PFSK-1 (cell line): Measurements from ENCODE around the gene ZXDC.

ENCODE experiments used
- FOXP2 ChIP-seq: optimal IDR thresholded peaks from 2 replicates; pipeline ENCODE3; 2011; ENCODE audit warnings: borderline replicate concordance, control low read depth, inconsistent platforms; ENCODE audit not compliant: insufficient read depth; ENCODE audit errors: extremely low read length, extremely low read depth
- POLR2AphosphoS5 ChIP-seq: IDR thresholded peaks from 2 replicates; pipeline ENCODE4 v1.6.1; 2012; ENCODE audit warnings: low read depth, mild to moderate bottlenecking, control low read depth, low read length, moderate library complexity
- TF ChIP-seq, protein P1 (sequence below), 2 experiments: IDR thresholded peaks; 2 replicates each; pipeline versions ENCODE4 v1.6.1 to v1.8.0; 2011 to 2012; ENCODE audit warnings: low read depth in 2 of 2, low read length in 2 of 2, control low read depth in 1 of 2, inconsistent platforms in 1 of 2, mild to moderate bottlenecking in 1 of 2, moderate library complexity in 1 of 2; ENCODE audit not compliant: insufficient read depth in 1 of 2

DNA sequence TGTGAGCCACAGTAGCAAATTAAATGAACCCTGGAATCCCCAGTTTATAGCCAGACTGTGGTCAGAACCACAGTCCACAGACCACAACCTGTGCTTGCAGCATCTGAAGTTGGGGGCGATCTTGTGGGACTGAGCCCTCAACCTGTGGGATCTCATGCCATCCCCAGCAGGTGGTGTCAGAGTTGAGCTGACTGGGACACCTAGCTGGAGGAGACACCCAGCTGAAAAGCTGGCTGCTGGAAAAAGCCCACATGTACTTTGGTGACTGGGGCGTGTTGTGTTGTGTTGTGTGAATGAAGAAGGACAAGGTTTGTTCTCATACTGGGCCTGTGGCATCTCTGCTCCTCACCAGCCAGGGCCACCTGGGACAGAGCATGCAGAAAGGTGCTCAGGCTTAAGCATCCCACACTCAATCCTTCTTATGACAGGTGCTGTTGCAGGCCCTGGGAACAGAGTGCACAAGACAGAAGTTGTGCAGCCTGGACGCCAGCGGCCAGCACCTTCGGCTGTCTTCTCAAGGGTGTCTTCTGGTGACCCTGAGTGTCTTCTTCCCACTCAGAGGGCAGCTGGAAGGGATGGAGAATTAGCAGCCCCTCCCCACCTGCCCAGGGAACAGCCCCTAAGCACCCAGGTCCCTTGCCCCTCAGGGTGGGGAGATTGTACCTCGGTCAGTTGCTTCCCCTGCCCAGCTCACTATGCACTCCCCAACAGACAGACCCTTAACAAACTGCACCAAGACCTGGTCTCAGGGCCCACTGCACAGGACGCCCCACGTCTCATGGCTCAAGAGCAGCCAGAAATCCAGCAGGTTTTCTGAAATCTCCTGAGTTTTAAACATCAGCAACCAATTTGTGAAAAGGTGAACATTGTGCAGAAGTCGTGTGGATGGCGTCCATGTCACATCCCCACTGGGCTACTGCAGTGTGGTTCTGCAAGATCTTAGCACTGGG is 44.1 kb upstream of the ZXDC start:
- TF ChIP-seq, protein P1, sequence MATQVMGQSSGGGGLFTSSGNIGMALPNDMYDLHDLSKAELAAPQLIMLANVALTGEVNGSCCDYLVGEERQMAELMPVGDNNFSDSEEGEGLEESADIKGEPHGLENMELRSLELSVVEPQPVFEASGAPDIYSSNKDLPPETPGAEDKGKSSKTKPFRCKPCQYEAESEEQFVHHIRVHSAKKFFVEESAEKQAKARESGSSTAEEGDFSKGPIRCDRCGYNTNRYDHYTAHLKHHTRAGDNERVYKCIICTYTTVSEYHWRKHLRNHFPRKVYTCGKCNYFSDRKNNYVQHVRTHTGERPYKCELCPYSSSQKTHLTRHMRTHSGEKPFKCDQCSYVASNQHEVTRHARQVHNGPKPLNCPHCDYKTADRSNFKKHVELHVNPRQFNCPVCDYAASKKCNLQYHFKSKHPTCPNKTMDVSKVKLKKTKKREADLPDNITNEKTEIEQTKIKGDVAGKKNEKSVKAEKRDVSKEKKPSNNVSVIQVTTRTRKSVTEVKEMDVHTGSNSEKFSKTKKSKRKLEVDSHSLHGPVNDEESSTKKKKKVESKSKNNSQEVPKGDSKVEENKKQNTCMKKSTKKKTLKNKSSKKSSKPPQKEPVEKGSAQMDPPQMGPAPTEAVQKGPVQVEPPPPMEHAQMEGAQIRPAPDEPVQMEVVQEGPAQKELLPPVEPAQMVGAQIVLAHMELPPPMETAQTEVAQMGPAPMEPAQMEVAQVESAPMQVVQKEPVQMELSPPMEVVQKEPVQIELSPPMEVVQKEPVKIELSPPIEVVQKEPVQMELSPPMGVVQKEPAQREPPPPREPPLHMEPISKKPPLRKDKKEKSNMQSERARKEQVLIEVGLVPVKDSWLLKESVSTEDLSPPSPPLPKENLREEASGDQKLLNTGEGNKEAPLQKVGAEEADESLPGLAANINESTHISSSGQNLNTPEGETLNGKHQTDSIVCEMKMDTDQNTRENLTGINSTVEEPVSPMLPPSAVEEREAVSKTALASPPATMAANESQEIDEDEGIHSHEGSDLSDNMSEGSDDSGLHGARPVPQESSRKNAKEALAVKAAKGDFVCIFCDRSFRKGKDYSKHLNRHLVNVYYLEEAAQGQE (IDR thresholded peaks at IDR 0.05; ENCODE audit: insufficient read depth in 1 of 2, low read depth in 2 of 2, low read length in 2 of 2): no peak
- TF ChIP-seq POLR2AphosphoS5: no peak
- TF ChIP-seq FOXP2: no peak
